ENCODE measurements around the gene MAFB.

Gene MAFB

DNA sequence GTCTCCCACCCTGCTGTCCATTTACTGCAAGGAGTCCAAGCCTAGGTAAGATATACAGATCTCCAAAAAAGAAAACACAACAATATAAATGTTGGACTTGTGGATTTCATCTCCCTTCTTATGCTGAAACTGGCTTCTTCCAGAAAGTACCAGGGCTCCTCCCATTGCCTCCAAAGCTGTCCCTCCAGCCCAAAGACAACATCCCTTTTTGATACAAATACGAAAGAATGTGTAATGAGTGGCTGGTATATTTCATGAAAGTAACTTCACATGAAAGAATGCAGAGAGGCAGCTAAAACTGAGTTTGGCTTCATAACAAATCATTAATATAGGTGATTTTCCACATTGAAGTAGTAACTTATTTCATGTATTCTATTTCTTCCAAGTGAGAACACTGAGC, 7.9 kb downstream of the MAFB start:
- DNase-seq (ENCODE audit: low spot score) = no peak

GRCh38 chr20:40680161-40680959, 8.7 kb downstream of the MAFB start:
- no peak for DNase-seq (ENCODE audit: low spot score)

DNA sequence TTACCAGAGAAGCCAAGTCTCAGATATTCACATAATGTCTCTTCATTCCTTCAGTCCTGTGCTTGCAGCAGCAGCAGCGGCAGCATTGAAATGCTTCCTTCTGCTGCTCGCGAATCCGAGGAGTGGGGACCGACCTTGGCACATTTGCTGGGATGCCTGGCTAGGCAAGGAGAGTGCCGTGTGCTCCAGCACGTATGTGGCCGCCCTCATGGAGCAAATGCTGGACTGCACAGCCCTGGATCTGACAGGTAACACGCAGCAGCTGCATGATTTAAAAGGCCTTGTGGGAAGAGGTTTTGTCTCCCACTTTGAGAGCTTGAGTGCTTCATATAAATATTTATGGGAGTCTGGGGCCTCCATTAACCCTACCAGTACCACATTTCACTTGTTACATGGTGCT, 9.9 kb downstream of the MAFB start:
- DNase-seq (ENCODE audit: low spot score) = no peak

- DNase-seq (ENCODE audit: low spot score) = no peak
Observed at GRCh38 chr20:40678286-40678875, 10.7 kb downstream of the MAFB start.

DNA sequence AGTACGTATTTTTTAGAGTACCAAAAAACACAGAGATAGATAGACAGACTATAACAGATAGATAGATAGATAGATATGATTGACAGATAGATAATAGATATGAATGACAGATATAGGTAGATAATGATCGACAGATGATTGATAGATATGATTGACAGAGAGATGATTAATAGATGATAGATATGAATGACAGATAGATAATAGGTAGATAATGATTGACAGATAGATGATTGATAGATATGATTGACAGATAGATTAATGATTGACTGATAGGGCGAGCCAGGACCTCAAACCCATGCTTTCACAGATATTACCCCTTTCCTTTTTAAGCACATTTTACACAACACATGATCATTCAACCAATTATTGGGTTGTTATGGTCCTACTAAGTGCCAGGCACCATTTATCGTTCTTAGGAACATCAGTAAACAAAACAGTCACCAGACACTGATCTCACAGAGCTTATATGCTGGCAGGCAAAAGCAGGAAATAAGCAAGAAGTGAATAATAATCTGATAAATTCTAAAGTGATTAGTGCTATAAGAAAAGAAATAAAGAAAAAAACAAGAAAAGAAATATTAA, 11.6 kb downstream of the MAFB start:
- DNase-seq (ENCODE audit: low spot score) = no peak

DNA sequence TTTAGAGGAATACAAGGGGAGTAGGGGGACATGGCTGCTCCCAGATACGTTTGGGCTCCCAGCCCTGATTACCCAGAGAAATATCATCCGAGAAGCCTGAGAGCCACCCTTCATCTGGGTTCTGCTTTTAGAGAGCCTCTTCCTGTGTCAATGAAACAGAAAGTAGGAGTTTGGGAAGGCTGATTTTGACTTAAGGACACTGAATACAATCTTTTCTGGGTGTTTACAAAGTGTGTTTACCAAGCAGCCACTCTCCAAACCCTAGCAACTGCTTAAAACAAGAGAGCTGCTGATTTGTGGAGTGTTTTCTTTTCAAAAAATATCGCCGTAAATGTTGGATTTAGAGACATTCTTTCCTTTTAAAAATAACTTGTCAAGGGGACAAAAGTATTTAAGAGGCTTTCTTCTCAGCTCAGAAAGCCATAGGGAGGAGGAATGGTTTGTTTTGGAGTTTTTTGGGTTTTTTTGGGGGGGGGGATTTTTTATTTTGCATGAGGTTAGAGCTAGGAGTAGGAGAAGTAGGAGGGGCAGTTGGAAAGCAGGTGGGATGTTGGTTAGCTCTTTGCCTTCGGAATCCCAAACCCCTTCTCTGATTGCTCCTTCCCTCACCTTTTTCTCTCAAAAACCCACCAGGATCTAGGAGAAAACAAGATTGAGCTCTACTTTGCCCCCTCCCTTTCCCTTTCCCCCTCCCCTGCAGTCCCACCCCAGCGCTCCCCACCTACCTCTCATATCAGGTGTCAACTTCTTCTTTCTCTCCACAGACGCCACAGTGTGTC, 12.4 kb downstream of the MAFB start:
- no peak for DNase-seq (ENCODE audit: low spot score)

- DNase-seq (ENCODE audit: low spot score) = no peak
Observed at GRCh38 chr20:40675599-40676221, 13.3 kb downstream of the MAFB start.

DNA sequence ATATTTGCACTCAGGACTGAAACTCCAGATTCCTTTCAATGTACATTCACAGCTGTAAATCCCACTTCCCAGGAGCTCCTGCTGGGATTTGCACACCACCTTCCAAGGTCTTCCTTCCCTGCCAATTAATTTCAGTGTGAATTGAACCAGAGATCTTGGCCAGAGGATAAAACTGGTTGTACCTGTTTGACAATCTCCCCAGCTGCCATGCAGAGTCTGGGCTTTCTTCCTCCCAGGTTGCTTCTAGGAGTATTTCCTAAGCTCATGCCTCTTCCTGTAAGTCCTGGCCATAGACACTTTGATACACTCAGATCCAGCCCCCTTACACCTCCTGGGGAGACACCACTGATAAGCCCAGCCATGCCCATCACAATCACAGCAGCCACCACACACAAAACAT, 15.6 kb downstream of the MAFB start:
- DNase-seq (ENCODE audit: low spot score) = no peak

DNA sequence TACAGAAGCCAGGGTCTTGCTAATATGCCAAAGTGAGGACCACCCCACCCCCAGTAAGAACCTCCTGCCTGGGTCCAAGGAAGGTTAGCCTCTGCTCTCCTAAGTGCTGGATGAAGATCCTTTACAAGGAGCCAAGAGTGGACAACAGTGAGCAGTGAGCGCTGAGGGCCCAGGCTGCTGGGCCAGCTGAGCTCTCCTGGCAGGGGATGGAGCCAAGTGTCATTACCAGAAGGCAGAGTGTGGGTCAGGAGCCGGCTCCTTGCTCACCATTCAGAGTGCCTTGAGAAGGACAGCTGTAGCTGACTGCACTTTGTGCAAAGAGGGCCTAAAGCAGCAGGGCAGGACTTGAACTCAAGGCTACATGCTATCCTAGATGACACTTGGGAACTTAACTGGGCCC, 16.9 kb downstream of the MAFB start:
- no peak for DNase-seq (ENCODE audit: low spot score)

DNA sequence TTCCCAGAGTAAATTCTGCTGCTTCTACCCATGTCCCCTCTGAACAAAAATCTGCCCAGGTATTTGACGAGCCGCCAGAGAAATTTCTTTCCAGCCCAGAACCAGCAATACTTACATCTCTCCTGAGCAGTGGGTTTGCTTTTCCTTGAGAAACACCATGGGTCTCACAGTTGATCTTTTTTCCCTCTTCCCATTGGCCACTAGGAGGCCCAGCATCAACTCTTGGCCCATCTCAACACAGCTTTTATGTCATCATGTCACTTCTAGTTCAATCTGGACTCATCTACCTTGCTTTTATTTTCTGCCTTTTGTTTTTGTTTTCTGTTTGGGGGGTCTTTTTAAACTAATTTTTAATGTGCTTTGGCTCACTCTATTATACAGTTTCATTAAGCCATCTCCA, 18.8 kb downstream of the MAFB start:
- no peak for DNase-seq (ENCODE audit: low spot score)

GRCh38 chr20:40669692-40670091, 19.3 kb downstream of the MAFB start:
- DNase-seq (ENCODE audit: low spot score) = no peak

- DNase-seq (ENCODE audit: low spot score) = no peak
Observed at GRCh38 chr20:40668449-40669228, 20.4 kb downstream of the MAFB start.

DNA sequence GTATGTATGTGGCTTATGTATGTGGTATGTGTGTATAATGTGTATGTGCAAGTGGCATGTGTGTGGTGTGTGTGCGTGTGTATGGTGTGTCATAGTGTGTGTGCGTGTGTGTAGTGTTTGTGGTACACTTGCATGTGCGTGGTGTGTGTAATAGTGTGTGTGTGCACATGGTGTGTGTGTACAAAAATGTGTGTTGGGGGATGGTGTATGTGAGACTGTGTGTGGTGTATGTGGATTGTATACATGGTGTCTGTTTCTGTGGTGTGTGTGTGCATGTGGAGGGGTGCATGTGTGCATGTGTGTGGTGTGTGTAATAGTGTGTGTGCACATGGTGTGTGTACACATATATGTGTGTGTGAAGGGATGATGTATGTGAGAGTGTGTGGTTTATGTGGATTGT, 21.5 kb downstream of the MAFB start:
- DNase-seq (ENCODE audit: low spot score) = no peak

- no peak for DNase-seq (ENCODE audit: low spot score)
Observed at GRCh38 chr20:40666336-40666735, 22.7 kb downstream of the MAFB start.

DNA sequence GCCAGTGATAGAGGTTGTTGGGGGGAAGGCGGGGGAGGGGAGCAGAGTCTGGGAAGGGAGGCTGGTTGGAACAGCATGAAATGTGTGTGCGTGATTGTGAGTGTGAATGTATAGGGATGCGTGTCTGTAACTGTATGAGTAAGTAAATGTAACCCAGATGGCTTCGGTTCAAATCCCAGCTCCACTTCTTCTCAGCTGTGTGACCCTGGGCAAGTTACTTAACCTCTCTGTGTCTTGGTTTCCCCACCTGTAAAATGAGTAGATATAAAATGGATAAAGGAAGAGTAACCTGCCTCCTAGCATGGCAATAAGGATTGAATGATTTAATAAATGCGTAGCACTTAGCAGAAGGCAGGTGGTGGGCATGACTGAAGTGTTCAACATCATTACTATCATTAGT, 24.1 kb downstream of the MAFB start:
- DNase-seq (ENCODE audit: low spot score) = no peak

DNA sequence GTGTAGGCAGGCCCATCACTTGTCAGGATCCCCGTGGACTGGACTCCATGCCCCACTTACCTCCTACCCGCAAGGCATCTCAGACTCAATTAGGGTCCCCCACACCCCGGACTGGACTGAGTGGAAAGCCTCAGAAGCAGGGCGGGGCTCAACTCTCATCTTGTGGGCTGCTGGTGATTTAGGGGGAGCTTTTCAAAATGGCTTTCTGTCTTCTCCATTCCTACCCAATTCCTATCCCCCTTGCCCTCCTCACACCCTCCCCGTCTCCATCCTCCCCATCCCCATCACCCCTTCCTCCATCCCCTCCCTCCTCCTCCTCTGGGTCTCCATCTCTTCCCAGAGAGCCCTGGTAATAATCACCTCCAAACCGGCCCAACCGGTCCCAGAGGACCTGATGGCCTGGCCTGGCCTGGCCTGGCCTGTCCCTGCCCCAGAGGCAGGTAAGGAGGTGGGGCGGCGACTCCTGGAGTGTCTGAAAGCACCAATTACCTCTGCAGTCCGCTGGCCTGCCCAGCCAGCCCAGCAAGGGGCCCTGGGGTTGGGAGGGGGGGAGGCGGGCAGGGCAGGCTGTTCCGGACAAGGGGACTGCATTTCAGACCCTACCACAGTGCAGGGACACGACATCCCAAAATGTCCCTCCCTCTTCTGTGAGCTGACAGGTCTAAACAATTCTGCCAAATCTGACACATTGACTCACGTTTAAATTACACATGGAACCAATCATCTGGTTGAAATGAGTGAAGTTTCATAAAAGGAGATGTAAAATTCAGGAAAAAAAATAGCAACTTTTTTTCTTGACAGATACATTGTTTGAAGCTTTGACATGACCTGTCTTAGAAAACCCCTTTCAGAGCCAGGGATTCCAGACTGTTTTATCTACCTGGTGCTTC, 24.8 kb downstream of the MAFB start:
- DNase-seq (ENCODE audit: low spot score) = no peak

DNA sequence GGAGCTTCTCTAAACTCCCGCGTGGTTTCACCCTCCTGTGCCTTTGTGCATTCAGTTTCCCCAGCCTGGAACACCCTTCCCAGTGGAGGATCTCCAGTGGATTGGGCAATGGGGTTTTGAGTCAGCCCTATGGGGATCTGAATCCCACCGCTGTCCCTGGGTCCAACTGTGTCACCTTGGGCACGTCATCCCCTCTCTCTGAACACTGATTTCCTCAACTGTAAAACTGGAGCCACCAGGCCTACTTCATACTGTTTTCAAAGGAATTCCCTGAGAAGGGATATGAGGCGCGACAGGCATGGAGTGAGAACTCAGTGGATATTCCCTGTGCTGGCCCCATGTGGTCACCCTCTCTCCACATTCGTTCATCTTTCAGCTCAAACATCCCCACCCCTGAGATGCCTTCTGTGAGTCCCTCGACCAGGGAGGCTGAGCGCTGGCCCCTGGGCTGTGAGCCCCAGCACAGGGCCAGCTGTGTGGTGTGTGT, 25.7 kb downstream of the MAFB start:
- DNase-seq (ENCODE audit: low spot score) = no peak

DNA sequence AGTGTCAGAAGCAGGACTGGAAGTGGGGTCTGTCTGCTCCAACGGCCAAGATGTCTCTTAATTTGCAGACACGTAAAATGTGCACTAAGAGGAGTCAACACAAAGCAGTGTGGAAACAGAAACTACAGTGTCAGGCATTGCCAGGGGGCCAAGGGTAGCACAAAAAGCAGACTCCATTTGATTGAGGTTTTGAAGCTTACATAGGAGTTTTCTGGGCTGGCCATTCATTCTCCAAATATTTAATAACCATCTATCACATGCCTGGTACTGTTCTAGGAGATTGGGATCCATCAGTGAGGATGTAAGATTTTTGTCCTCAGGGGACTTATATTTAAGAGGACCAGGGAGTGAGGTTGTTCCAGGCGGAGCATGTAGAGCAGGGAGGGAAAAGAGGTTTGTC, 29.5 kb downstream of the MAFB start:
- no peak for DNase-seq (ENCODE audit: low spot score)

DNA sequence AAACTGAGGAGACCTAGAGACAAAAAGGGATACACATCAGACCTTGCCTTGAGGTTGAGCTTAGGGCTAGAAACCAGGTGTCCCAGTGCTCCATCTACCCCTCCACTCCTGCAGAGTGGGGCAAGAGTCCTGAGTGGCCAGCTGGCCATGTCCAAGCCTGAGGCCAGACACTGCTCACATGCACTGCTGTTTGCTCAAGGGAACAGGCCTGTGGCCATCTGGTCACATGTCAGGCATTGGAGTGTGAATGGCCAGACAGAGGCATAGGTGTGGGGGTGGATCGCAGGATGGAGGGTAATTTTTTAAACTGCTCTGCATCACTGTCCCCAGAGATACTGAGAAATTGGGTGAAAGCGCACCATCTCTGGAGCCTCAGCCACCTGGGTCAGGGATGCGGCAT, 30.5 kb downstream of the MAFB start:
- no peak for DNase-seq (ENCODE audit: low spot score)

DNA sequence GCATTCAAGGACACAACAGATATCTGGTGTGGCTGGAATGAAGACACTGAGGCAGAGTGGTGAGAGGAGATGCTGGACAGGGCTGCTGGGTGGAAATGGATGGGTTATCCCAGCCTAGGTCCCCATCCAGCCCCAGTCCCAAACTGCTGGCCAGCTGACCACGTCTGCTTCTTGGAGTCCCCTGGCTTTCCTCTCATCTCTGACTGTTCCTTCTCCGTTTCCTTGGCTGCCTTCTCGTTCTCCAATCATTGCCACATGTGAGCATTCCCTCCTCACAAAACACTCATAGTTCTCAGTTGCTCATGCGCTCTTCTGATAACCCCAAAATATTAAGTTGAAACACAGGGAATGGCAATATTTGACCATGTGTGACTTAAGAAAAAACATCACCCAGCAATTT, 31.5 kb downstream of the MAFB start:
- no peak for DNase-seq (ENCODE audit: low spot score)
